Germinal center (tissue), 1 donor: ENCODE measurements around the gene DNAJB8.

Source experiments
- DNase-seq: peaks from one replicate; pipeline ENCODE4 v3.0.0; 2012; ENCODE audit warnings: mixed read lengths, low spot score

The DNAJB8 gene

DNA sequence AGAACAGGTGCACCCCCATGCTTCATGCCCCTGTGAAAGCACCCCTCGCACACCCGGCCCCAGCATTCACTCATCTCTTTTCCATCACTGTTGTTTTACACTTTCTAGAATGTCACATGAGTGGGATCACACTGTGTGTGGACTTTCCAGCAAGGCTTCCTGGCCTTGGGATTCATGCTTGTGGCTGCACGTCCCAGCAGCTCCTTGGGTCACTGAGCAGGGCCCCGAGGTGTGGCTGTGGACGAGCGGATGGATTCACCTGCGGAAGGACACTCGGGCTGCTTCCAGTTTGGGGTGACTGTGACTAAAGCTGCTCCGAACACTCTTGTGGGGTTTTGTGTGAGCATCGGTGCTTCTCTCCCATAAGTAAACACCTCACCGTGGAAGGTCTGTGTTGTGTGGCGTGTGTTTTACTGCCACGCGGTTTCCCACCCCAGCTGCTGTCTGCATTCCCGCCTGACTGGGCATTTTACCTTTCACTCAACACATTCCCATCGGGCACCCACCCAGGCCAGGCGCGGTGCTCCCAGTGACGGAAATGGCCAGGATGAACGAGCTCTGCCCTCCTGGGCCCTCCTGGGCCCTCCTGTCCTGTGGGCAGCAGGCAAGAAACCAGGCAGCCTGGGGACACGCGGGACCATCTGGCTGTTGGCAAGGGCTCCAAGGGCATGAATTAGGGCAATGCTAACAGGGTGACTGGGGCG is 41.4 kb downstream of the DNAJB8 start:
- DNase-seq = no peak

DNA sequence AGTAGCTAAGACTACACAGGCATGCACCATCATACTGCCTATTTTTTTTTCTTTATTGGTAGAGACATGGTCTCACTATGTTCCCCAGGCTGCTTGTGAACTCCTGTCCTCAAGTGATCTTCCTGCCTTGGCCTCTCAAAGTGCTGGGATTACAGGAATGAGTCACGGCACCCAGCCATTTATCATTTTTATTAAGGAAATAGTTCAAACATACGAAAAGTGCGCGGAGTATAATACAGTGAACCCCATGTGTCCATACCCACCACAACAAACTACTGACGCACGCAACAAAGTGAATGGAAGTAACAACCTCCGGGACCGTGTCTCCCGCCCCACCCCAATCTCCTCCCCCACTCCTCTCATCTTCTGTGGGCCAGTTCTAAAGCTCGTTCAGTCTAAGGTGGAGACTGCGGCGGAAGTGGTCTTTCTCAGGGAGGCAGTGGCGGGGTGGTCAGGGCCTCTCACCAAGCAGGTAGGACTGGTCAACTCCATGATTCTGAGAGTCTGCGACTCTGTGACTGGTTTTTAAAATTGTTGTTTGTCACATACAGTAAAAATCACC is 42.1 kb downstream of the DNAJB8 start:
- DNase-seq = no peak

DNA sequence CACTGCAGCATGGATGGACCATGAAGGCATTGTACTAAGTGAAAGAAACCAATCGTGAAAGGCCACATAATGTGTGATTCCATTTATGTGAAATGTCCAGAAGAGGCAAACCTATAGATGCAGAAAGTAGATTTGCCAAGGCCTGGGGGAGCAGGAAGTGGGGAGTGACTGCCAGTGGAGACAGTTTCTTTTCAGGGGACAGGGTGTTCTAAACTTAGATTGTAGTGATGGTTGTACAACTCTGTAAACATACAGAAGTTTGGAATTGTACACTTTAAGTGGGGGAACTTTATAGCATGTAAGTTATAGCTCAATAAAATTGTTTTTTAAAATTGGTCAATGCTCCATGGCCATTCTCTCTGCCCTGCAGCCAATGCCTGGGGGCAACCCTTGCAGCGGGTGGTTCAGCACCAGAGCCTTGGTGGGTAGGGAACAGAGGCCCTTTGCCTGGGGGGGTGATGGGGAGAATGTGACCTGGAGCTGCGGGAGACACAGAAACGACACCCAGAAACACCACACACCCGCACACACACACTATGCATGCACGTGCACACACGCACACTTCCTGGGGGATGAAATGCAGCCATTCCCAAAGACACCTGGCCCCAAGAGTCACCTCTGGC is 43.1 kb downstream of the DNAJB8 start:
- DNase-seq = no peak

DNA sequence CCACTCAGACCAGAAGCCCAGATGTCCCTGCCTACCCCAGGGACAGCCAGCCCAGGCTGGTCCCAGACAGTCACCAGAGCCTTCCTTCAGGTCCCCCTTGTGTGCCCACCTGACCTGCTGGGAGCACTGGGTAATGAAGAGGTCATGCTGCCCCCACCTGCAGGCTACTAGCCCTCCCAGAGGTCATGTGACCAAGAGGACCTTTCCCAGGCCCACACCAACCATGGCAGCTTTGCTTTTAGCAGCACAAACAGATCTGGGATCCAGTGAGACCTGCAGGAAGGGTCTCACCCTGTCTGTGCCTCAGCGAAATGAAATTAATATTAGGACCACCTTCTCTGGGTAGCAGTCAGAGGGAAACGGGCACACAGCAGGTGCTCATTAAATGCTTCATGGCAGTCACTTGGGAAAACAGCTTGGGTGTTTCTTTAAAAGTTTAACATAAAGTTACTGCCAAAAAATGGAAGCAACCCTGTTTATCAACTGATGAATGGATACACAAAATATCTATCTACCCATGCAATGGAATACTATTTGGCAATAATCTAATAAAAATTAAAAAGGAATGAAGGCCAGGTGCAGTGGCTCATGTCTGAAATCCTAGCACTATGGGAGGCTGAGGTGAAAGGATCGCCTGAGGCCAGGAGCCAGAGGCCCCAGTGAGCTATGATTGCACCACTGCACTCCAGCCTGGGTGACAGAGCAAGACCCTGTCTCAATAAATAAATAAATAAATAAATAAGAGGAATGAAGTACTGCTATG is 43.7 kb downstream of the DNAJB8 start:
- DNase-seq = no peak

DNA sequence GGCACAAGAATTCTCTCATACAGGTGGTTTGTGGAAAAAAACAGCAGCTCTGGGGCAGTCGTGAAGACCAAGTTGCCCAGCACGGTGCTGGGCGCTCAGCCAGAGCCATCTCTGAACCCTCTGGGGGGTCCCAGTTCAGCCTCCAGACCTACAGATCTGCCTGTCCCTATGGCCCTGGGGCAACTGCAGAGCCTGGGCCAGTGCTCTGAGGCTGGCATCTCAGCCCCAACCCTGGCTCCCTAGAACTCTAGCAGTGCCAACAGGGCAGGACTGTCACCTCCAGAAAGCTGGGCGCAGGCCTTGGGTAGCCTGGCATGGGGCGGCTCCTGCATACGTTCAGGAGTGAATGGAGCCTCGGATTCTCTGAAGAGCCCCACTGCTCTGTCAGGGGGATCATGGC is 44.7 kb downstream of the DNAJB8 start:
- no peak for DNase-seq

DNA sequence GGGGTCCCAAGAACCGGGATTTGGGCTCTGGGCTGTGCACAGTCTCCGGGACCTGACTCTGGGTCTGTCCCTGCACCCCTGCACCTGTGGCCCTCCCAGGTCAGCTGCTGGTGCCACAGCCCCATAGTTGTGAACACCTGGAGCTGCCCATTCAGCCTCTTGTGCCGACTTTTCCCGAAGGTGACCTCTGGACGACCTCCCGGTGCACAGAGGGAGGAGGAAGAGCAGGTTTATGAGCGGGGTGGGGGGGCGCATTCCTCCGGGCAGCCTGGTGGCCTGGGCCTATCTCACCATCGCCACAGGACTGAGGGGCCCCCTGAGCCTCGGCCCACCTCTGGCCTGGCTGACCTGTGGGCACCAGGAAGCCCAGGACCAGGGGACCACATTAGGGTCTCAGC is 45.3 kb downstream of the DNAJB8 start:
- DNase-seq = no peak

DNA sequence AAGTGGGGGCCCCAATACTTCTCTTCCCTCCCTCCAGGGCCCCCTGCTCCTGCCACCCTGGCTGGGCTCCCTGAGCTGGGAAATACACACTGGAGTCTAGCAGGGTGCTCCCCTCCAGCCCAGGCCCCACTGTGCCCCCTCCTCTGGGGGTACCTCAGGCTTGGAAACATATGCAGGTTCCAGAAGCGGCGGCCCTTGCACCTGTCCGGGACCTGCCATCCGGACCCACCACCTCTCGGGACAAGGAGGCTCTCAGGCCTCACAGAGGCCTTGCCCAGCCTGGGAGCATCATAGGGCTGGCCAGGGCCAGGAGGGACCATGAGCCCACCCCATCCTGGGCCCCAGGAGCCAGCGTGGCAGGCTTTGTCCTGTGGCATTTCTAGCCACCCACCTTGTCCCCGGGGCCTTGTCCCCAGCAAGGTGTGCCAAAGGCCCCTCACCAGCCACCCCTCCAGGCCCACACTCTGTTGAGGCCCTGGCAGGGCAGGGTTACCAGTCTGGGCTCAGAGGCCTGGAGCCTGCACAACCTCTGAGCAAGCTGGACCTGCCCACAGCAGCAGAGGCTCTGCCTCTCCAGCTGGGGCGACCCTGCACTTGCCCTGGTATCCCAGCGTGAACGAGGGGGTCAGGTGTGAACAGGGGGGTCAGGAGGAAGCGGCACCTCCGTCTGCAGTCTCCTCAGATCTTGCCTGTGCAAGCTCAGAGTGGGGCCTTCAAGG is 45.8 kb downstream of the DNAJB8 start:
- no peak for DNase-seq

DNA sequence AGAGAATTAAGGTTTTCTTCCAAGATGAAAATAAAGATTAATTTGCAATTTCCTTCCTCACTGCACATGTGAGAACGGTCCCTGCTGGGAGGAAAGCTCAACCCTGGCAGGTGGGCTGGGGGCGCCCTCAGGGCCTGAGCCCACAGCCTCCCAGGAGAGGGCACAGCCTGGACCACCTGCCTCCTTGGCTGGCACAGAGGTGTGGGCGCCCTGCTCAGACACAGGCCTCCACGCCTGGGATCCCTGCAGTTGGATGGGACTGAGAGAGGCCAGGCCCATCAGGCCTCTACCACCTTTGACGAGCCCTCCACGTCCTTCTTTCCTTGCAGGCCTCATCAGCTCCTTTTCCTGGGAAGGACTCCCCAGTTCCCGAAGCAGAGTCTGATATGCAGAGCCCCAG is 46.4 kb downstream of the DNAJB8 start:
- DNase-seq = no peak

DNA sequence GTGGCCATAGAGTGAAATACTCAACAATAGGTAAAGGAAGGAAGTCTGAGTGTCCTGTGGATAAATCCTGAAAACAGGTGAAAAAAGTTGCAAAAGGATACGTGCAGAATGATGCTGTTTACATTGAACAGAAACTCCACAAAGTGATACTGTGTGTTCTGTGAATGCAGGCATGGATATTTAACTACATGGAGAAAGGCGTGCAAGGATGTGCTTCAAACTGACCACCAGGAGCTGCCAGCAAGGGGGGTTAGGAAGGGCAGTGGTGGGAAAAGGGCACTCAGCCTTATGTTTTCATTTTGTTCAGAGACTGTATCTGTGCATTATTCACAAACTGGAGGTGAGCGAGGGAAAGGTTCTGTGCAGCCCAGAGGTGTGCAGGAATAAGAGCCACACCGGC is 47.4 kb downstream of the DNAJB8 start:
- no peak for DNase-seq

DNA sequence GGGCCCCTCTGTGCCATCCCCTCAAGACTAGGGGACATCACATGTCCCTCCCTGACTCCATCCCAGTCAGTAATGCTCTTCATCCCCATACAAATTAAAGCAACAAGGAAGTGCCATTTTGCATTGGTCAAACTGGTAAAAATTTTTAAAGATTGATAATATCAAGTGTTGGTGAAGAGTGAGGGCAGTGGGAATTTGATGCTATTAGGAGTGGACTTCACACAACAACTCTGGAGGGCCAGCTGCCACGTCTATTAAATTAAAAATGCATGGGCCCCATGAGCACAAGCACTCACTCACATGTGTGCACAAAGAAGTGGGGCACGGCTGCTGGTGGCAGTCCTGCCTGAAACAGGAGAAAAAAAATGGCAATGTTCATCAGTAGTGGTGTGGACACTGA is 47.8 kb downstream of the DNAJB8 start:
- no peak for DNase-seq

DNA sequence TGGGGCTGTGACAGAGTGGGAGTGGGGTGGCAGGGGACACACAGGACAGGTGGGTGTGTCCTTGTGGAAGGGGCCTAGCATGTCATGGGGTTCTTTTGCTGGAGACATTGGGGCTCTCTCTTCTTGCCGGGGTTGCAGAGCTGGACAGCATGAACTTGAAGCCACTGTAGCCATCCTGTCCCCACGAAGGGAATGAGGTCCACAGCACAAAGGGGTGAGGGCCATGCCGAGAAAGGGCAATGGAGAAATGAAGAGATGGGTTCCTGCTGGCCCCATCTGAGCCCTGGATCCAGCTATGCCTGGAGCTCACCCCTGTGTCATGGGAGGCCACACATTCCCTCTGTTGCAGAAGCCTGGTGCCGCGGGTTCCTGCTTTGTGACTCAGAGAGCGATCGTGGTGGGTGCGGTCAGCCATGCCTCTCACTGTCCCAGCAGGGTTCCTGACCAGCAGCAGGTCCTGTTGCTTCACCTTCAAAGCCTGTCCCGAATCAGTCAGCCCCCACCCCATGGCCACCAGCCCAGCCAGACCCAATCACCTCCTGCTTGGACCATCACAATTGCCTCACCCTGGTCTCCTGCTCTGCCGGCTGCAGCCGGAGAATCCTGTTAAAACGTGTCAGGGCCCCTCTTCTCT is 50.0 kb downstream of the DNAJB8 start:
- no peak for DNase-seq

DNA sequence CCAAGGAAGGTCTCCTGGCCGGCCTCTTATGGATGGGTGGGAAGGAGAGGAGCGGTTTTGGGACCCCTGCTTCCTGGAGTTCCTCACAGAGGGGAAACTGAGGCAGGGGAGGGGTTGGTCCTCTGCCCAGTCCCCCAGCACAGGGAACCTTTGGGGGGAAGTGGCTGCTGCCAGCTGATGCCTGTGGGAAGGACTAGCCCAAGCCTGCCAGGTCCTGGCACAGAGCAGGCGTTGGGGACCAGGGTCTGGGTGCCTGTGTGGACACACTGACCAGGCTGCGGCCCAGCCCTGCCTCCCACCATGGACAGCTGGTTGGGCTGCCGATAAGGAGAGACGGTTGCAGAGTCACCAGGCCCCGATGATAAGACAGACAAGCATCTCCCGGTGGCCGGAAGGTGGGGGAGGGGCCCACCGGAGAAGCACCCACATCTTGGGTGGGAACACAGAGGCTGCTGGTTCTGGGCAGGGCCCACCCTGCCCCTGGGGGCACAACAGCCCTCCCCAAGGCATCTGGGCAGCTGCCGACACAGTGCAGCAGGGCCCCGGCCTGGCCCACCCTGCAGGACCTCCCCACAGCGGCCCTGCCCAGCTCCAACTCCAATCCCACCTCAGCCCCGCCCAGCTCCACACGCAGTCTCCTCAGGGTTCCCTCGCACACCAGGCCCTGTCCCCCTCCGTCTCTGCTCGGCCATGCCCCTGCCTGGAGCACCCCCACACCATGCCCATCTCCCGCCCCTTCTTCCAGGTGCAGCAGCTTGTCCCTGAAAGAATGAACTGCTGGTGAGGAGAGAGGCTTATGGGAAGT is 50.7 kb downstream of the DNAJB8 start:
- DNase-seq = no peak

DNA sequence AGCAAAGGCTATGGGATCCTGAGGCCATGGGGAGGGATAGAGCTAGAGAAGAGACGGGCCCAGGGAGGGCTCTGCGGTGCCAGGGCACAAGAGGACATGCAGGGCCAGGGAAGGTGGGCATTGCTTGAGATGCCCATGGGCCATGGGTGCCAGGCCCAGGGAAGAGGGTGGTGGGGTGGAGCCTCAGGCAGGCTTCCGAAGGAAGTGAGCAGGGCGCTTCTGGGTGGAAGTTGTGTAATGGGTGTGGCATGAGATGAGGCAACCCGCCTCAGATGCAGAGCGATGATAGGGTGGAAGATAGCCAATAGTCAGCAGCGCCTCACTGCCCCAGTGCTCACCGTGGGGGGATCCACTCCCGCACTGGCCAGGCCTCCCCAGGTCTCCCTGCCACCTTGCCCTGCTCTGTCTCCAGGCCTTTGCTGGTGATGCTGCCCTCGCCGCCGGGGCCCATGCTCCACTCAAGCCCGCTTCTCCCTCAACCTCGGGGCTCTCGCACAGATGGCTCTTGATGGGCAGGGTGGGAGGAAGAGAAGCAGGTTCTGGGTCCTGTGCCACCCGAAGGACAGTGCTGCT is 51.4 kb downstream of the DNAJB8 start:
- DNase-seq = no peak

DNA sequence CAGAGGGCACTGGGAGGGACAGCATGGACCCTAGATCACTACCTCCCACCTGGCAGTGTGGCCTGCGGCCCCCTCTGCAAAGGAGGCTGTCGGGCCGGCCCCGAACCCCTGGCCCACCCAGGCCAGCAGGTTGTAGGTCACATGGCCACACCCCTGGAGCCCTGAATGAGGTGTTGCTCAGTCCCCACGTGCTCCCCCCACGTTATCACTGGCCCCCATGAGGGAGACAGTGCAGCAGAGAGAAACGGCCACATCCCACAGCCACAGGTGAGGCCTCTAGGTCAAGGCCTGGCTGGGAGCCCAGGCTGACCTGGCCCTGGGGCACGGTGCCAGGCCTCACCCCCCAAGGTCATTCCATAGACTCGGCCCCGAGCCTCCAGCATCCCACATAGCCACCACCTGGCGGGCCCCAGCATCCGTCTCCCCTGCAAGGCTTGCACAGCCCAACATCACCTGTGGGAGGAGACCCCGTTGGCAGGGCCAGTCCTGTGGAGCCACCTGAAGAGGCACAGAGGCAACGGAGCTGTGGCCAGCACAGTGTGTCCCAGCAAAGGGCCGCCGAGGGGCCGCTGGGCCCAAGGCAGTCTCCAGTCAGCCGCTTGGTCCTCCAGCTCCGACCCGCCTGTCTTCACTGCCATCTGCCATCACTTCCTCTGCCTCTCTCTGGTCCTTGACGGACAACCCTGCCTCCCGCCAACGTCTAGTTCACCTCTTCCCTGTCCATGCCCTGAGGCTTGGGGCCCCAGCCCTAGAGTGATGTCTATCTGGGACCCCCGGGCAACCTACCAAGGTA is 53.1 kb downstream of the DNAJB8 start:
- no peak for DNase-seq

DNA sequence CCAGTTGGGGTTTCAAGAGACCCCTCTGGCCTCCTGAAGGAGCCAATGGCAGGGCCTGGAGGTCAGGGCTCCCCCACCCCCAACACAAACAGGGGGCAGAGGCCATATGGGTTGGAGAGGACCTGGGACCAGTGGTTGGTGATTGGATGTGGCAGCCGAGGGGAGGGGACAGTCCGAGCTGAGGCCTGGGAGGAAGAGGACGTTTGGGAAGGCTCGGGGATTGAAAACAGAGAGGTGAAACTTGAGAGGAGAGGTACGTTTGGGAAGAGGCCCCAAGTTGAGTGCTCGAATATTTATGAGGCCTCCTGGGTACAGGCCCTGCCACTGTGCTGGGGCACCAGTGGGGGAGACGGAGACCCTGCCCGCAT is 53.7 kb downstream of the DNAJB8 start:
- no peak for DNase-seq
